Activated T-helper 17 cell treated with anti-CD3 and anti-CD28 coated beads, Interleukin-2, amount 50 U/mL, for 72 hours (primary cell): Measurements from ENCODE around the gene RNF187. TPM values are rescaled to one million over a fixed set of nuclear protein-coding genes. Genes with fewer than 3 reads are reported as not detected.
"Not testable (repeated sequence)": the region's sequence is repeated elsewhere in the genome, so short reads cannot be mapped to it uniquely, and the experiment has no call there.

ENCODE experiments used
- ATAC-seq: fragments of 150-1000 bp; cut with Tn5 transposase; replicated peaks from 2 replicates; pipeline ENCODE4 v1.10.0; 2021; ENCODE audit warnings: mild to moderate bottlenecking, moderate library complexity
- H3K27ac Mint-ChIP-seq: one replicate; pipeline ENCODE4 v1.8.0; 2022; ENCODE audit warnings: mixed read lengths
- H3K27me3 Mint-ChIP-seq: one replicate; pipeline ENCODE4 v1.8.0; 2022; ENCODE audit warnings: mixed read lengths
- H3K36me3 Mint-ChIP-seq: one replicate; pipeline ENCODE4 v1.8.0; 2022; ENCODE audit warnings: low read depth, mild to moderate bottlenecking, mixed read lengths
- H3K4me1 Mint-ChIP-seq: one replicate; pipeline ENCODE4 v1.8.0; 2022; ENCODE audit warnings: mixed read lengths
- H3K4me3 Mint-ChIP-seq: one replicate; pipeline ENCODE4 v1.8.0; 2022; ENCODE audit warnings: mild to moderate bottlenecking, mixed read lengths
- H3K9me3 Mint-ChIP-seq: one replicate; pipeline ENCODE4 v1.8.0; 2022; ENCODE audit warnings: mixed read lengths
- total RNA-seq, 2 donors: library from RNA; stranded (reverse); gene quantifications; one replicate each; pipeline ENCODE4 v1.2.3, GENCODE V29; 2022

Gene RNF187
- total RNA-seq, 2 donors from 2014 or later = 92.7 to 111 TPM

DNA sequence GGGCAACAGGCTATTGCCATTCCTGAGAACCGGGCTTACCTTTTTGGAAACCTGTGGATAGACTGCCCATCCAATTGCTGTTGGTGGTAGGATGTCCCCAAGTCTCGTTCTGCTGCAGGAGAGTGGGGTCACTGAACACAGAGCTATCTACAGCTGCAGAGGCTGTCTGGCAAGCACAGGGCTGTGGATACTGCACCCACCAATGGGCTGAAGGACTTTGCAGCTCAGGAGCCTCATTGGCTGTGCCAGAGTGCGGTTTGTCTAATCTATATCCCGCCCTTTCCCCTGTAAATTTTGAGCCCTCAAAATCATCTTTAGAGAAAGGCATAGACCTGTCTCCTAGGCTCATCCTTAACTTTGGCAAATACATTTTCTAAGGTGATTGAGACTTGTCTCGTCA lies 15.3 kb downstream of the RNF187 start:
- Mint-ChIP-seq H3K27me3 (no peaks in the 10 kb centered on the region), H3K36me3 (peaks cover 6% of the 10 kb centered on the region), H3K4me3 (no peak overlapping the region), H3K9me3 (no peaks in the 10 kb centered on the region), H3K27ac (no peak overlapping the region), H3K4me1 (peaks cover 14% of the 10 kb centered on the region)
- no peak for ATAC-seq

DNA sequence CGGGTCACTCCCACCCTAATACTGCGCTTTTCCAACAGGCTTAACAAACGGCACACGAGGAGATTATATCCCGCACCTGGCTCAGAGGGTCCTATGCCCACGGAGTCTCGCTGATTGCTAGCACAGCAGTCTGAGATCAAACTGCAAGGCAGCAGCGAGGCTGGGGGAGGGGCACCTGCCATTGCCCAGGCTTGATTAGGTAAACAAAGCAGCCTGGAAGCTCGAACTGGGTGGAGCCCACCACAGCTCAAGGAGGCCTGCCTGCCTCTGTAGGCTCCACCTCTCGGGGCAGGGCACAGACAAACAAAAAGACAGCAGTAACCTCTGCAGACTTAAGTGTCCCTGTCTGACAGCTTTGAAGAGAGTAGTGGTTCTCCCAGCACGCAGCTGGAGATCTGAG lies 18.8 kb downstream of the RNF187 start:
- H3K4me3 Mint-ChIP-seq, H3K27ac Mint-ChIP-seq, H3K9me3 Mint-ChIP-seq, H3K36me3 Mint-ChIP-seq, ATAC-seq, H3K4me1 Mint-ChIP-seq, H3K27me3 Mint-ChIP-seq: not testable (repeated sequence)

GRCh38 chr1:228507961-228508652 lies 20.9 kb downstream of the RNF187 start:
- H3K4me1 Mint-ChIP-seq = peaks cover 11% of the 10 kb centered on the region
- H3K27me3 Mint-ChIP-seq = peaks cover 7% of the 10 kb centered on the region
- no peak overlapping the region for H3K27ac Mint-ChIP-seq
- H3K4me3 Mint-ChIP-seq = no peak overlapping the region
- ATAC-seq = no peak
- H3K36me3 Mint-ChIP-seq = no peaks in the 10 kb centered on the region
- no peaks in the 10 kb centered on the region for H3K9me3 Mint-ChIP-seq

DNA sequence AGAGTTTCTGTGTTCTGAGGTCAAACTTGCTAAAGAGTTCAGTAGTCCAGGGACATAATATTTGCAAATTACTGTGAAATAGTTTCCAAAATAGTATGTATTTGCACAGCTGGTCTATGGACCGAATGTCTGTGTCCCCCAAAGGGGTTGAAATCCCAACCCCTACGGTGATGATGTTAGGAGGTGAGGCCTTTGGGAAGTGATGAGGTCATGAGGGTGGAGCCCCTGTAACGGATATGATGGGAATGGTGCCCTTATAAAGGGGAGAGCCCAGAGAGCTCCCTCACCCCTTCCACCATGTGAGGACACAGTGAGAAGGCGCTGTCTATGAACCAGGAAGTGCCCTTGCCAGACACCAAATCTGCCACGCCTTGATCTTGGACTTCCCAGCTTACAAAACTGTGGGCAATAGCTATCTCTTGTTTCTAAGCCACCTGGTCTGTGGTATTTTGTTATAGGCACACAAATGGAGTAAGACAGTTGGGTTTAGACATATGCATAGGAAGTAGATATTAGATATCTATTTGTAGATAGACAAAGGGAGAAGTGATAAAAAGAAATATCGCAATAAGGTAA lies 21.7 kb downstream of the RNF187 start:
- H3K27ac Mint-ChIP-seq = no peak overlapping the region
- no peaks in the 10 kb centered on the region for H3K9me3 Mint-ChIP-seq
- ATAC-seq = no peak
- H3K36me3 Mint-ChIP-seq = no peaks in the 10 kb centered on the region
- peaks cover 11% of the 10 kb centered on the region for H3K4me1 Mint-ChIP-seq
- no peak overlapping the region for H3K4me3 Mint-ChIP-seq
- H3K27me3 Mint-ChIP-seq = peaks cover 7% of the 10 kb centered on the region

- Mint-ChIP-seq H3K27ac (no peak overlapping the region), H3K27me3 (peaks cover 7% of the 10 kb centered on the region), H3K4me3 (no peak overlapping the region), H3K4me1 (peaks cover 11% of the 10 kb centered on the region), H3K9me3 (no peaks in the 10 kb centered on the region), H3K36me3 (no peaks in the 10 kb centered on the region)
- no peak for ATAC-seq
Measured at GRCh38 chr1:228510101-228510802, 23.1 kb downstream of the RNF187 start.

DNA sequence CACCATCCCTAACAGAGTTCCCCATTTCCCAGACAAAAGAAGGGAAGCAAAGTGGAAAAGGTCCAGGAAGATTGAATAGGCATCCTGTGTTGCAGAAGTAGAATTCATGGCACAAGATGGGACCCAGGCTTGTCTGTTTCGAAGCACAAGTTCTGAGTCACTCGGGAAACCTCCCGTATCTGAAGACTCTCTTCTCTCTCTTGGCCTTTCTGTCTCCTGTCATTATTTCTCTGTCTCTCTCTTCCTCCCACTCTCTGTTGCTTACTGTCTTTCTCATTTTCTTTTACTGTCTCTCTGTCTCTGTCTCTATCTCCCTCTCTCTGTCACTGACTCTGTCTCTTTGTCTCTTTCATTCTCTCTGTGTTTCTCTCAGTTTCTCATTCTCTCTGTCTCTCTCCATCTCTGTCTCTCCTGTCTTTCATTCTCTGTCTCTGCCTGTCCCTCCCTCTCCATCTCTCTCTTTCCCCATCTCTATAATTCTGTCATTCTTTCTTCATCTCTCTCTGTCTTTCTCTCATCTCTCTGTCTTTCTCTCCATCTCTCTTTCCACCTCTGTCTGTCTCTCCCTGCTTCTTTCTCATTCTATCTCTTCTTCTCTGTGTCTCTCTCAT lies 23.7 kb downstream of the RNF187 start:
- peaks cover 7% of the 10 kb centered on the region for H3K27me3 Mint-ChIP-seq
- peak; percentile 40 for ATAC-seq
- H3K4me1 Mint-ChIP-seq = peaks cover 11% of the 10 kb centered on the region
- H3K4me3 Mint-ChIP-seq = no peak overlapping the region
- H3K36me3 Mint-ChIP-seq = no peaks in the 10 kb centered on the region
- peak overlapping the region; percentile 51 for H3K27ac Mint-ChIP-seq
- H3K9me3 Mint-ChIP-seq = no peaks in the 10 kb centered on the region

GRCh38 chr1:228511546-228512445 lies 24.6 kb downstream of the RNF187 start:
- Mint-ChIP-seq H3K27me3 (peaks cover 7% of the 10 kb centered on the region), H3K4me1 (peaks cover 11% of the 10 kb centered on the region), H3K9me3 (no peaks in the 10 kb centered on the region), H3K36me3 (no peaks in the 10 kb centered on the region), H3K27ac (peak overlapping the region; percentile 51), H3K4me3 (no peak overlapping the region)
- no peak for ATAC-seq

DNA sequence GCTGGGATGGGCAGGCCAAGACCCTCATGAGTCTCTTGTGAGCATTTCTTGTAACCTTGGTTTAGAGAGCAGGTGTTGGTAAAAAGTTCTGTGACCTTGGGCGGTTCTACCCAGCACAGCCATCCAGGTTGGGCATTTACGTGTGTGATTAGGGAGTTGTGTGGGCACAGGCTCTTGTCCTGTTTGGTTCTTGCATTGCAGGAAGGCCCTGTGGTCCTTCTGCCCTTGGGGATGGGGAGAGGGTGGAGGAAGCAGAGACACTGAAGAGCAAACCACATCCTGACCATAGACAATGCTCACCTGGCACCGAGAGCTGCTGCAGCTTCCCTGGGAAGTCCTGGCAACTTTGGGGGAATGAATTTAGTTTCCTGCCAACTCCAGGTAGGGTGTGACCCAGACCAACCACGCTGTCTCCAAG lies 25.6 kb downstream of the RNF187 start:
- no peak overlapping the region for H3K27ac Mint-ChIP-seq
- peaks cover 11% of the 10 kb centered on the region for H3K4me1 Mint-ChIP-seq
- H3K27me3 Mint-ChIP-seq = peaks cover 7% of the 10 kb centered on the region
- peak; percentile 34 for ATAC-seq
- H3K4me3 Mint-ChIP-seq = no peak overlapping the region
- H3K36me3 Mint-ChIP-seq = no peaks in the 10 kb centered on the region
- H3K9me3 Mint-ChIP-seq = no peaks in the 10 kb centered on the region

DNA sequence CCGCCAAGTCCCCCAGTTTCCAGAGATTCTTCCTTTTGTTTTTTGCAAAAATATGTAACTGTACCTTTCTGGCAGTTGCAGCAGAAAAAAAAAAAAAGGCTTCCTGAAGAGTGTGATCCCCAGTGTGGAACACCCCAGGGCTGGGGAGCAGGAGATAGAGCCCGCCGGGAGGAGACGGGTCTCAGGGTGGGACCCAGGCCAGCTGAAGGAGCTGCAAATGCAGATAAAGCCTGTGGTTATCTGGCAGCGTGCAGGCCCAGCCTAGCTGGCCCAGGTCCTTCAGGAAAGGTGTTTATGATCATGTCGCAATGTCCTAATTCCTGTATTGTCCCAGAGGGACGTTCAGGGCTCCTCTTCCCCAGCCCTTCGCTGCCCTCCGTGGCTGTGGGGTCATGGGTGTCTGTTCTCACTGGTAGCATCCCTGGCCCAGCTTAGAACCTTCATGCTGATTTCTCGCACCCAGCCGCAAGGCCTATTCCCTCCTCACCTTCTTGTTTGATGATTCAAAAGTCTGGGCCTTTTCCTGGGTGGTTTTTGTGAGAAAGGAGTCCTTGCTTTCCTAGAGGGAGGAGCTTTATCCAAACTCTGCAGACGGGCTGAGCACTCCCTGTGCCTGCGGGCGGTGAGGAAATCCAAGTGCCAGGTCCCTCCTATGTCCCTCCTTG lies 26.2 kb downstream of the RNF187 start:
- H3K27me3 Mint-ChIP-seq = peaks cover 11% of the 10 kb centered on the region
- no peak overlapping the region for H3K27ac Mint-ChIP-seq
- peaks cover 11% of the 10 kb centered on the region for H3K4me1 Mint-ChIP-seq
- no peak for ATAC-seq
- no peak overlapping the region for H3K4me3 Mint-ChIP-seq
- no peaks in the 10 kb centered on the region for H3K36me3 Mint-ChIP-seq
- H3K9me3 Mint-ChIP-seq = no peaks in the 10 kb centered on the region

GRCh38 chr1:228514421-228514820 lies 27.2 kb downstream of the RNF187 start:
- no peak overlapping the region for H3K27ac Mint-ChIP-seq
- H3K4me3 Mint-ChIP-seq = no peak overlapping the region

DNA sequence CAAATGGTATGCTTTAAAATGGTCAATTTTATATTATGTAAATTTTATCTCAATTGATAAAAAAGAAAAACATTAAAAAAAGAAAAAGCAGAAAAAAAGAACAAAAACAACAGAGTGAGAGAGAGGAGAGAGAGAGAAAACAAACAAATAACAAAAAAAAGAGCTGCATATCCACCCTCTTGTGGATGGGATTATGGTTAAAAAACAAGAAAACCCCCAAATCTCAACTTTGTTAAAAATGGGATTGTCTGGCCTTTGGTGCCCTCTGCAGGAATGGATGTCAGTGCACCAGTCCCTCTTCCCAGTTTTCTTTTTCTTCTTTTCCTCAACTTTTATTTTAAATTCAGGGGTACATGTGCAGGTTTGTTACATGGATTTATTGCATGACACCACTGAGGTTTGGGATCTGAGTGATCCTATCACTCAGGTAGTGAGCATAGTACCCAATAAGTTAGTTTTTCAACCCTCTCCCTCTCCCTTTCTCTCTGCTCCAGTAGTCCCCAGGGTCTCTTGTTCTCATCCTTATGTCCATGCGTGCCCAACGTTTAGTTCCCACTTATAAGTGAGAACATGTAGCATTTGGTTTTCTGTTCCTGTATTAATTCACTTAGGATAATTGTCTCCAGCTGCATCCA lies 28.1 kb downstream of the RNF187 start:
- Mint-ChIP-seq H3K4me1 (peaks cover 11% of the 10 kb centered on the region), H3K36me3 (no peaks in the 10 kb centered on the region), H3K9me3 (no peaks in the 10 kb centered on the region), H3K27ac (no peak overlapping the region), H3K27me3 (peaks cover 8% of the 10 kb centered on the region), H3K4me3 (no peak overlapping the region)
- no peak for ATAC-seq

More at GRCh38 chr1:228514421-228514820, 27.2 kb downstream of the RNF187 start:
- Mint-ChIP-seq H3K4me1 (peaks cover 11% of the 10 kb centered on the region), H3K9me3 (no peaks in the 10 kb centered on the region), H3K36me3 (no peaks in the 10 kb centered on the region), H3K27me3 (peaks cover 8% of the 10 kb centered on the region)
- no peak for ATAC-seq

- ATAC-seq = no peak
- Mint-ChIP-seq H3K4me3 (no peak overlapping the region), H3K27me3 (peaks cover 4% of the 10 kb centered on the region), H3K36me3 (no peaks in the 10 kb centered on the region), H3K9me3 (no peaks in the 10 kb centered on the region), H3K27ac (no peak overlapping the region), H3K4me1 (peaks cover 3% of the 10 kb centered on the region)
Measured at GRCh38 chr1:228517655-228518054, 30.5 kb downstream of the RNF187 start.

DNA sequence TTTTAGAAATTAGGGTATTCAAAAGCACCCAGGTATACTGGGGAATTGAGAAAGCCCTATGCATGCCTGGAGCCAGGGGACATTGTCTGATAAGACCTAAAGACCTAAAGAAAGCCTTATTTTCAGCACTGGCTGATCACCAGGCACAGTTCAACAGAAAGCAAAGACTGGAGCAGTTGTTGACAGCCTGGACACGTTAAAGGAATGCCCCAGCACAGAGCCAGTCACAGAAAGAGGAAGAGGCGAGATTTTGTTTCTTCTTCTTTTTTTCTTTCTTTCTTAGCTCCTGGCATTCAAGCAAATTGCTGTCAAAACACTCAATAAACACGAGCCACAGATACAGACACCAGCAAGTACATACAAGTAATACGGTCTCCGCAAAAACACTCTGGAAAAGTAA lies 40.4 kb downstream of the RNF187 start:
- Mint-ChIP-seq H3K4me1 (no peaks in the 10 kb centered on the region), H3K36me3 (no peaks in the 10 kb centered on the region)
- no peak for ATAC-seq

More for the DNA sequence above, 40.4 kb downstream of the RNF187 start:
- no peaks in the 10 kb centered on the region for H3K9me3 Mint-ChIP-seq
- no peak overlapping the region for H3K4me3 Mint-ChIP-seq
- no peak overlapping the region for H3K27ac Mint-ChIP-seq
- H3K27me3 Mint-ChIP-seq = peaks cover 28% of the 10 kb centered on the region
